Epithelial cell of esophagus (primary cell): ENCODE results near the gene HBP1.

Experiments
- DNase-seq: peaks from one replicate; pipeline ENCODE4 v3.0.0; 2010; ENCODE audit warnings: low read depth
- H3K4me3 ChIP-seq: 2 replicates; pipeline ENCODE4 v1.5.1; 2011; ENCODE audit warnings: mild to moderate bottlenecking, low read length, control low read depth
- CTCF ChIP-seq: IDR thresholded peaks from 2 replicates; pipeline ENCODE4 v1.5.1; 2011; ENCODE audit warnings: low read depth, mild to moderate bottlenecking, low read length, control low read depth, inconsistent platforms; ENCODE audit not compliant: insufficient read depth; ENCODE audit errors: missing control alignments

The HBP1 gene

DNA sequence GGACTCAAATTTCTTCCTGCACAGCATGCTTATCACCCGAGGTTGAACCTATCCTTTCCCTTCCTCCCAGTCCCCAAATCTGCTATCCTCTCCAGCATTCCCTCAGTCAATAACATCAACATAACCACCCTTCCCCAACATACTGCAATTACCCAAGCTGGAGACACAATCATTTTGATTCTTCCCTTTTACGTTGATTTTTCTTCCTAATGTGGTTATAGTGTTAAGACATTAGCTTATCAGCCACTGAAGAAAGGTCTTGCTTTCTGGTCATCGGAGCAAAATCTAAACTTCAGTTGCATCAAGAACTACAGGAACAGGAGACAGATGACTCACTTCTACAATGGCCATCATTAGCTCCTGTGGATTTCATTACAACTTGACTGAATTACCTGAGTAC is 3.5 kb upstream of the HBP1 start:
- no peak for DNase-seq
- H3K4me3 ChIP-seq = no peak overlapping the region
- no peak for TF ChIP-seq CTCF

DNA sequence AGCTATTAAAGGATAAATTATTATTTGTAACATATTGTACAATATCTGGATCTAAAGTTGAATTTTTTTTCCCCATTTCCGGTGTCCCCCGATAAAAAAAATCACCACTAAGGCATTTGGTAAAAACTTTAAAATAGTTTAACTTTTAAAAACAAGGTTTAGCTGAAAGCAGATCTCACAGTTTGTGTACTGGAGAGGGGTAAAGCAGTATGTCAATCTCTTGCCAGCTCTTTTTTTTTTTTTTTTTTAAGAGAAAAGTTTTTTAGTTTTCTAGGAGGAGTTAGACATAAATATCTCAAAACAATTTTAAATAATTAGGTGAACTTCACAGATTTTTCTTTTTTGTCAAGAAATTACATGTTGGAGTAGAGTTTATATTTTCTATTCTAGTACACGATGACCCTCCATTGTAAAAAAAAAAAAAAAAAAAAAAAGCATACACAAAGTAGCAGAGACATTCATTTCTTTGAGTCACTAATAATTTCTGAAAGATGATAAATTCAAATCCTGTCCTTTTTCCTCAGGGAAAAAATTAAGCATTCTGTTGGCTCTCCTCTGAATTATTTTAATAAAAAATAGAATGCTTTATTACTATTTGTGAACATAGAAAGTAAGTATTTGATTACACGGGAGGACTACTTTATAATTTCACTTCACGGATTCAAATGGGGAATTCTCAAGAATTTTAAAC is 1.9 kb upstream of the HBP1 start:
- peak overlapping the region; percentile 62 for H3K4me3 ChIP-seq
- no peak for DNase-seq
- no peak for TF ChIP-seq CTCF

DNA sequence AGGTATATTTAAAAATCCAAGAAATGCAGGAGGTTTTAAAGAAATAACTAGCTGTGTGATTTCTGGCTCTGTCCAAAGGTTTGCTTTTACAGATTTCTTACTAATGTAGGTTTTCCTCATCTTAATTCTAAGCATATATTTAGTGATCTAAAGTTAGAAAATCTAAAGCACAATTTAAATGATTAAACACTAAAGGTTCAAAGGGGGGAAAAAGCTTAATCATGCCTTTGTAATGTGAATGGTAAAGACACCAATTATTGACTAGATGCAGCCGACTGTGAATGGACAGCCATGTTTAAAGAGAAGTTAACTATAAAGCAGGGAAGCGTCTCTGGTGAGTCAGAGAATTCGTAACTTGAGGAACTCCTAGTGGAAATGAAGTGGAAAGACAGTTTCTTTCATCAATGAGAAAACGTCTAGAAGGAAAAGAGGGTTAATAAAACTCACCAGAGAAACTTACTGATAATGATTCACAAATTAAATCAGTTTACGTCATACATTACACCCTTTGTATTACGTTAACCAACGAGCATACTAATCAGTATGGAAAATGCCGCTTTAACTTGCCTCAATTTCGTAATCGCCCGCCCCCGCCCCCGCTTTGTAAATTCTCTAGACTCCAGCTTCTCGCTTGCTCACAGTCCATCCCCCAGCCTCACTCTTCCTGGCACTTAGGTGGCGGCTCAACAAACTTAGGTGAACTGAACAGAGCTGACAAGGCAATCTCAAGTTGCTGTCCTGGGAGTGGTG is 1.1 kb upstream of the HBP1 start:
- peak; percentile 91 for DNase-seq
- H3K4me3 ChIP-seq = peak overlapping the region; percentile 62
- peak; percentile 51 for TF ChIP-seq CTCF

DNA sequence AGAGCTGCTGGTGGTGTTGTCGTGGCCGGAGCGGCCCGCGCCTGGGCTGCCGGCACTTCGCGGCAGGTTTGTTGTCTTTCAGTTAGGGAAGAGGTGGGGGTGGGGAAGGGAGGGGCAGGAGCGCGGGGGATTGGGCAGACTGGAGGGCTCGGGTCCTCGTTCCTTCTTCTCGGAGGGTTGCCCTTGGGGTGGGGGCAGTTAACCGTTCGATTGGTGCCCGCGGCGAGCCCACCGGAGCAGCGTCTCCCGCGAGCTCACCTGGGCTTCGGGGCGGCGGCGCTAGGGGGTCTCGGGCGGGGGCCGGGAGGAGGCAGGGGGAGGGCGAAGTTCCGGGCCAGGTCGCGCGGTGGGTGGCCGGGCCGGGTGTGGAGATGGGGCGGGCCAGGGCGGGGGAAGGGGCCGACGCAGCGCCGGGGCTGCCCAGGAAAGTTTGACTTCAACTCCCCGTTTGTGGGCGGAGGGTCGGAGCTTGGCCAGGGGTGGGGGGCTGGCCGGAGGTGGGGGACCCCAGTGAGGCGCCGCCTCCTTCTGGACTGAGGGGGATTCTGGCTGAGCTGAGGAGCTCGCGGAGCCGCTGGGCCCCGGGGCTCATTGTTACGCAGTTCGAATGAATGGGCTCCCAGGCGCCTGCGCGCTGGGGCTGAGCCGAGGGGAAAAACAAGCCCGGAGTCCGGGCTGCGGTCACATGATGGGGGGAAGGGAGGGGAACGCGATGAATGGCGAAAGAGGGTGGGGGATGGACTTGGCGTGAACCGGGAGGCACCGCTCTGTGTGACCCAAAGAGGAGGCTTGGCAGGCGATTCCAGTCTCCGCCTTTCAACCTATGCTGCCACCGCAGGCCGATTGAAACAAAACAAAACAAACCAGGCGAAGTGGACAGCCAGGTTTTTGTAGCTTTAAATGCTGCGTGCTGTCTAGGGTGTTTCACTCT is 582 bp downstream of the HBP1 start:
- peak; percentile 9 for TF ChIP-seq CTCF

DNA sequence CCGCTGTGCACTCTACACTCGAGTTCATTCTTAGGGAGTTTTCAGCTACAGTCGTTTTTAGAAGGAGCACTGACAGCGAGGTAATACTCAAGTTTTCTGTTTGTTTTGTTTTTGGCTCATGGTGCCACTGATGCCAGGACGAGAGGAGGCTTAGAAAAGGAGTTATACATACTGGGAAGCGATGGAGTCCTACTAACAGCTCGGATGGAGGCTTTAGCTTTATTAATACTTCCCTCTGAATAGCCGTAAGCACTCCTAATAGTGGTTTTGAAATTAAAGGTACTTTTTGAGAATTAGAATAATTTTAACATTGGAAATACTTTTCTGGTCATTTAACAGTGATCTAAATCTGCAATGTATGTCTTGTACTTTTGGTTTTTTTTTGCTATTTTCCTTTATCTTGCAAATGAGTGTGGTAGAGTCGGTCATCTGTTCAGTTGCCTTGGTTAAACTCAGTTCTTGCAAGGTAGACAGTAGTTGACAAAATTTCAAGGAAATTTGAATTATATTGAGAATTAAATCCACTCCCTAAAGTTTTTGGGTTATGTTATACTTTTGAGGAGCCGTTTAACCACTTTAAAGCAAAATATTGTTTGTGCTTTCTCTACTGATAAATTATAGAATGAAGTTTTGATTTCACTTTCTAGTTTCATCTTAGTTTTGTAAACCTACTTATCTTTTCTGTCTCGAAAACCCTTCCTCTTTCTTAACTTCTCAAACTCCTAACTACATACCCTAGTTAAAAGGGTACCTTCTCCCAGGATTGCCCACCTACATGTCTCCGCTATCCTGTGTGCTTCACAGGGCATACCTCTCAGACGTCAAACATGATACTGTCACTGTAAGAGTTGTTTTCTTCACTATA is 1.5 kb downstream of the HBP1 start:
- peak; percentile 3 for TF ChIP-seq CTCF
- H3K4me3 ChIP-seq = peak overlapping the region; percentile 83
- DNase-seq = no peak

More for the DNA sequence above, 582 bp downstream of the HBP1 start:
- peak; percentile 96 for DNase-seq
- peak overlapping the region; percentile 83 for H3K4me3 ChIP-seq

GRCh38 chr7:107171496-107171895 is 2.7 kb downstream of the HBP1 start:
- no peak overlapping the region for H3K4me3 ChIP-seq
- no peak for DNase-seq
- TF ChIP-seq CTCF = no peak
